GM19452 (cell line): ENCODE data around the gene TMEM101.
A peak's percentile ranks its signal among the peaks of the same experiment; 100 is the strongest.
"Not testable (repeated sequence)": the region's sequence is repeated elsewhere in the genome, so short reads cannot be mapped to it uniquely, and the experiment has no call there.

Experiments used
- ATAC-seq: cut with Tn5 transposase; IDR thresholded peaks from one replicate; pipeline ENCODE4 v1.9.1; 2021; ENCODE audit not compliant: unreplicated experiment

TMEM101 gene

GRCh38 chr17:44014437-44015172 is at the start of gene TMEM101:
Gene TMEM101, minus strand, starts transcription at chr17:44014963. Its CDS starts 11 bp downstream, at chr17:44014952.
- peak; percentile 80 for ATAC-seq

- no peak for ATAC-seq
Measured at GRCh38 chr17:44063704-44064639, 49.2 kb upstream of the TMEM101 start.

- ATAC-seq: no peak
Measured at GRCh38 chr17:44062871-44063270, 48.1 kb upstream of the TMEM101 start.

GRCh38 chr17:44061446-44061845 is 46.7 kb upstream of the TMEM101 start:
- ATAC-seq: no peak

- ATAC-seq: no peak
Measured at GRCh38 chr17:44059101-44059892, 44.5 kb upstream of the TMEM101 start.

- ATAC-seq: no peak
Measured at GRCh38 chr17:44053125-44053872, 38.5 kb upstream of the TMEM101 start.

- no peak for ATAC-seq
Measured at GRCh38 chr17:44049294-44050060, 34.7 kb upstream of the TMEM101 start.

- ATAC-seq: not testable (repeated sequence)
Measured at GRCh38 chr17:44046893-44047292, 32.1 kb upstream of the TMEM101 start.

GRCh38 chr17:44045486-44045885 is 30.7 kb upstream of the TMEM101 start:
- no peak for ATAC-seq

- ATAC-seq: no peak
Measured at GRCh38 chr17:44044071-44044470, 29.3 kb upstream of the TMEM101 start.

GRCh38 chr17:44043272-44043696 is 28.5 kb upstream of the TMEM101 start:
- ATAC-seq: no peak

- no peak for ATAC-seq
Measured at GRCh38 chr17:44039829-44040635, 25.3 kb upstream of the TMEM101 start.

GRCh38 chr17:44038604-44039011 is 23.8 kb upstream of the TMEM101 start:
- no peak for ATAC-seq

GRCh38 chr17:44037471-44037870 is 22.7 kb upstream of the TMEM101 start:
- ATAC-seq: no peak

GRCh38 chr17:44034688-44035087 is 19.9 kb upstream of the TMEM101 start:
- not testable (repeated sequence) for ATAC-seq

GRCh38 chr17:44033861-44034408 is 19.2 kb upstream of the TMEM101 start:
- no peak for ATAC-seq

- no peak for ATAC-seq
Measured at GRCh38 chr17:44030482-44030881, 15.7 kb upstream of the TMEM101 start.

GRCh38 chr17:44029736-44030135 is 15.0 kb upstream of the TMEM101 start:
- ATAC-seq: no peak
